OCI-LY7 (cell line): ENCODE data around the gene NNT. TPM values are rescaled to one million over a fixed set of nuclear protein-coding genes. Genes with fewer than 3 reads are reported as not detected.
"Not testable (repeated sequence)": the region's sequence is repeated elsewhere in the genome, so short reads cannot be mapped to it uniquely, and the experiment has no call there.

ENCODE experiments used
- BruUV-seq: library from RNA; stranded (reverse); fragments of 400-500 nt; replicated peaks from 2 replicates; lab custom pipeline; 2021; lab: Mats Ljungman, UMichigan
- CTCF ChIA-PET: fragments of 300-600 bp; sonication (Branson Sonifier 250); formaldehyde crosslinking; loops from one replicate; lab custom pipeline; 2022; ENCODE audit warnings: antibody characterized with exemption; ENCODE audit not compliant: unreplicated experiment; lab: Charles Lee
- POLR2A ChIA-PET: fragments of 300-600 bp; sonication (Branson Sonifier 250); formaldehyde crosslinking; loops from one replicate; lab custom pipeline; 2022; ENCODE audit warnings: antibody characterized with exemption; lab: Charles Lee
- DNase-seq: peaks from one replicate; pipeline ENCODE4 v3.0.0-alpha.2; 2015; ENCODE audit warnings: low spot score
- H2AFZ ChIP-seq: fragments of 200-600 bp; sonication (generic), shearing (Covaris generic); 2 replicates; pipeline ENCODE4 v1.6.1; 2014; ENCODE audit warnings: mild to moderate bottlenecking, antibody characterized with exemption, low read length, moderate library complexity
- H3K27ac ChIP-seq: fragments of 200-600 bp; sonication (generic); 2 replicates; pipeline ENCODE4 v1.5.1; 2014; ENCODE audit warnings: mixed run types, low read depth, mild to moderate bottlenecking, moderate library complexity, low read length, inconsistent platforms; ENCODE audit not compliant: poor library complexity, severe bottlenecking
- H3K36me3 ChIP-seq: fragments of 200-600 bp; sonication (generic); 2 replicates; pipeline ENCODE4 v1.6.1; 2014; ENCODE audit warnings: mild to moderate bottlenecking, antibody characterized with exemption, low read length, moderate library complexity, mixed read lengths; ENCODE audit not compliant: insufficient read depth
- H3K4me1 ChIP-seq: fragments of 200-600 bp; sonication (generic); 2 replicates; pipeline ENCODE4 v1.5.1; 2014; ENCODE audit warnings: mild to moderate bottlenecking, low read length; ENCODE audit not compliant: insufficient read depth, poor library complexity, severe bottlenecking
- H3K4me2 ChIP-seq: fragments of 200-600 bp; sonication (generic); 2 replicates; pipeline ENCODE4 v1.6.1; 2014; ENCODE audit warnings: mild to moderate bottlenecking, low read length
- H3K4me3 ChIP-seq: fragments of 200-600 bp; sonication (generic); 2 replicates; pipeline ENCODE4 v1.5.1; 2014; ENCODE audit warnings: mild to moderate bottlenecking, low read depth, low read length; ENCODE audit not compliant: poor library complexity, severe bottlenecking
- H3K79me2 ChIP-seq: fragments of 200-600 bp; sonication (generic); 2 replicates; pipeline ENCODE4 v1.6.1; 2016; ENCODE audit warnings: low read depth, mild to moderate bottlenecking, low read length, moderate library complexity, mixed read lengths; ENCODE audit not compliant: insufficient read depth
- H3K9me2 ChIP-seq: fragments of 200-600 bp; sonication (generic); 2 replicates; pipeline ENCODE4 v1.6.1; 2016; ENCODE audit warnings: mild to moderate bottlenecking, low read length, mixed read lengths; ENCODE audit not compliant: insufficient read depth
- H3K9me3 ChIP-seq: fragments of 200-600 bp; sonication (generic); 2 replicates; pipeline ENCODE4 v1.6.1; 2014; ENCODE audit warnings: mild to moderate bottlenecking, mixed run types, low read length, mixed read lengths
- H4K20me1 ChIP-seq: fragments of 200-600 bp; sonication (generic); 2 replicates; pipeline ENCODE4 v1.6.1; 2014; ENCODE audit warnings: mild to moderate bottlenecking, antibody characterized with exemption, low read length, moderate library complexity, mixed read lengths; ENCODE audit not compliant: insufficient read depth
- EZH2phosphoT487 ChIP-seq: fragments of 200-600 bp; sonication (generic); IDR thresholded peaks from 2 replicates; pipeline ENCODE4 v1.6.1; 2018; ENCODE audit warnings: low read depth, borderline replicate concordance, mild to moderate bottlenecking, mixed run types, antibody characterized with exemption, low read length, moderate library complexity, mixed read lengths
- intact Hi-C: fragments of 100-400 bp; cut with micrococcal nuclease; formaldehyde crosslinking; loops from one replicate; pipeline ENCODE4 v1.10.0; 2022; ENCODE audit not compliant: unreplicated experiment
- total RNA-seq, 2 experiments: library from RNA; depleted of rRNA in 1 of 2; stranded (reverse); fragments of >200 nt in 1 of 2; shearing (Covaris generic) in 1 of 2; gene quantifications; 2 replicates each; pipeline ENCODE4 v1.2.3, GENCODE V29; 2014 to 2022
- TF ChIP-seq, protein P1 (sequence below): fragments of 200-600 bp; sonication (generic); conservative IDR thresholded peaks from 2 replicates; pipeline ENCODE4 v1.5.1; 2014; ENCODE audit warnings: mild to moderate bottlenecking, antibody characterized with exemption, low read length, moderate library complexity, mixed read lengths

Gene NNT
- total RNA-seq, 2 experiments from 2014 or later = 33.6 to 98.3 TPM

DNA sequence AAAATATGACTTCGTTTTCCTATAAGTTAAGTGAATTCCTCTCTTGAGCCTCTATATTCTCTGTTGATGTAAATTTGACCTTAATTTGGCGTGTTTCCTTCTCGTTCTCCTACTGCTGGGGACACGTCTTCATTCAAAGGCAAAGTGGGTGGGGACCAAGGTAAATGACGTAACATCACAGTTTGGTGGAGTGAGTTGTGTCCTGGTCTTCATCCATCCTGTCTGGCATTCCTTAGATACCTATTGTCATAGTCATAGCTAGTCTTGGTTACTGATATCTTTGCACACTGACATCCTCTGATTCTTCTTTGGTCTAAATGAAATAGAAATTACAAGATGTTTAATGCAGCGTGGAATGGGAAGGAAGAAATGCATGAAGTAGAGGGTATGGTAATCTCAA lies 108.5 kb downstream of the NNT start:
- no peak for DNase-seq
- no TSS peak for BruUV-seq
- TF ChIP-seq, protein P1, sequence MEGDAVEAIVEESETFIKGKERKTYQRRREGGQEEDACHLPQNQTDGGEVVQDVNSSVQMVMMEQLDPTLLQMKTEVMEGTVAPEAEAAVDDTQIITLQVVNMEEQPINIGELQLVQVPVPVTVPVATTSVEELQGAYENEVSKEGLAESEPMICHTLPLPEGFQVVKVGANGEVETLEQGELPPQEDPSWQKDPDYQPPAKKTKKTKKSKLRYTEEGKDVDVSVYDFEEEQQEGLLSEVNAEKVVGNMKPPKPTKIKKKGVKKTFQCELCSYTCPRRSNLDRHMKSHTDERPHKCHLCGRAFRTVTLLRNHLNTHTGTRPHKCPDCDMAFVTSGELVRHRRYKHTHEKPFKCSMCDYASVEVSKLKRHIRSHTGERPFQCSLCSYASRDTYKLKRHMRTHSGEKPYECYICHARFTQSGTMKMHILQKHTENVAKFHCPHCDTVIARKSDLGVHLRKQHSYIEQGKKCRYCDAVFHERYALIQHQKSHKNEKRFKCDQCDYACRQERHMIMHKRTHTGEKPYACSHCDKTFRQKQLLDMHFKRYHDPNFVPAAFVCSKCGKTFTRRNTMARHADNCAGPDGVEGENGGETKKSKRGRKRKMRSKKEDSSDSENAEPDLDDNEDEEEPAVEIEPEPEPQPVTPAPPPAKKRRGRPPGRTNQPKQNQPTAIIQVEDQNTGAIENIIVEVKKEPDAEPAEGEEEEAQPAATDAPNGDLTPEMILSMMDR = no peak
- no peak for TF ChIP-seq EZH2phosphoT487
- no peaks in the 10 kb centered on the region for H3K79me2 ChIP-seq
- no peaks in the 10 kb centered on the region for H3K36me3 ChIP-seq
- no peak overlapping the region for H2AFZ ChIP-seq
- no peaks in the 10 kb centered on the region for H3K9me2 ChIP-seq
- no peaks in the 10 kb centered on the region for H3K4me1 ChIP-seq
- no peak overlapping the region for H3K27ac ChIP-seq
- no peaks in the 10 kb centered on the region for H3K9me3 ChIP-seq
- ChIA-PET CTCF (no interaction called here), POLR2A (no interaction called here)
- H3K4me3 ChIP-seq = no peak overlapping the region
- H4K20me1 ChIP-seq = no peaks in the 10 kb centered on the region
- intact Hi-C loops = no loop called here
- H3K4me2 ChIP-seq = no peak overlapping the region

DNA sequence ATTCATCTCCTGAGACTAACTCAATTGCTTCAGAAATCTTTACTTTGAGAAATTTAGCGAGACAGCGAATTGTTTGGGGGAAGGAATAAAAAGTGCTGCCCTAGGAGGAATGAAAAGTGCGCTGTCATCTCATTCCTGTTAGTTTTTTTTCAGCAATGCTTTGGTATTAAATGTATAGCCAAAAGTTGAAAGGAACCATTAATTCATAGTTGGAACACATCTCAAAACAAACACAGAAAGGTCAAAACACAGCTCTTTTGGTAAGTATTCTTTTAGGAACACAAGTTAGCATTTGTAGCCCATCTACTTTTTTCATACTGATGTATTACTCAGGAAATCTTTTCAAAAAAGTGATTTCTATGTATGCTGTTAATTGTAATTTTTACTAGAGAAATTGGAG lies 109.1 kb downstream of the NNT start:
- BruUV-seq = no TSS peak
- Histone ChIP-seq H3K9me3 (no peaks in the 10 kb centered on the region), H2AFZ (no peak overlapping the region), H3K4me2 (no peak overlapping the region), H4K20me1 (no peaks in the 10 kb centered on the region), H3K79me2 (no peaks in the 10 kb centered on the region), H3K4me3 (no peak overlapping the region), H3K4me1 (no peaks in the 10 kb centered on the region), H3K27ac (no peak overlapping the region), H3K36me3 (no peaks in the 10 kb centered on the region), H3K9me2 (no peaks in the 10 kb centered on the region)
- intact Hi-C loops = no loop called here
- DNase-seq = no peak
- CTCF ChIA-PET = no interaction called here
- TF ChIP-seq EZH2phosphoT487 = no peak
- TF ChIP-seq, protein P1 = no peak
- POLR2A ChIA-PET = interaction anchor here (0.7 kb wide), 1 partner anchor 829 kb away, joined by 3 read pairs; no protein-coding TSS in a partner anchor

DNA sequence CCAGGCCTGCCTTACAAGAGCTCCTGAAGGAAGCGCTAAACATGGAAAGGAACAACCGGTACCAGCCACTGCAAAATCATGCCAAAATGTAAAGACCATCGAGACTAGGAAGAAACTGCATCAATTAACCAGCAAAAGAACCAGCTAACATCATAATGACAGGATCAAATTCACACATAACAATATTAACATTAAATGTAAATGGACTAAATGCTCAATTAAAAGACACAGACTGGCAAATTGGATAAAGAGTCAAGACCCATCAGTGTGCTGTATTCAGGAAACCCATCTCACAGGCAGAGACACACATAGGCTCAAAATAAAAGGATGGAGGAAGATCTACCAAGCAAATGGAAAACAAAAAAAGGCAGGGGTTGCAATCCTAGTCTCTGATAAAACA lies 116.8 kb downstream of the NNT start:
- H3K9me3 ChIP-seq, H3K79me2 ChIP-seq, H3K4me2 ChIP-seq, H3K9me2 ChIP-seq, H3K4me3 ChIP-seq, H3K36me3 ChIP-seq, H4K20me1 ChIP-seq, CTCF ChIA-PET, BruUV-seq, DNase-seq, H2AFZ ChIP-seq, H3K27ac ChIP-seq, POLR2A ChIA-PET, H3K4me1 ChIP-seq, intact Hi-C loops: not testable (repeated sequence)
